GM19463 (cell line): Measurements from ENCODE around the gene LANCL3.
"Not testable (repeated sequence)": the region's sequence is repeated elsewhere in the genome, so short reads cannot be mapped to it uniquely, and the experiment has no call there.

Experiments used
- ATAC-seq: cut with Tn5 transposase; IDR thresholded peaks from one replicate; pipeline ENCODE4 v1.9.1; 2021; ENCODE audit warnings: mild to moderate bottlenecking, moderate library complexity; ENCODE audit not compliant: unreplicated experiment

The LANCL3 gene

DNA sequence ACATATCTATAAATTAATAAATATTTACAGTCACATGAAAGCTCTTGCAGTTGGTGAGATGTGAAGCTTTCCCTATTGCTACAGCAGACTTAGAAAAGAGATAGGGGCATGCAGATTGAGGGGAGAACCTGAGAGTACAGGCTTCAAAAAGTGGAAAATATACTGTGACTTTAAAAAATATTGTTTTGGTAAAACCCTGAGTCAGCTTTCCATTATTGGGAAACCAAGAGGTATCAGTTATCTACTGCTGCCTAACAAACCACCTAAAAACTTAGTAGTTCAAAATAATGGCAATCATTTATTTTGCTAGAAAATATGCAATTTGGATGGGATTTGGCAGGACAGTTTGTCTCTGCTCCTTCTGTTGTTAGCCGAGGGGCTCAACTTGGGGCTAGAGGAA, 38.3 kb downstream of the LANCL3 start:
- no peak for ATAC-seq

DNA sequence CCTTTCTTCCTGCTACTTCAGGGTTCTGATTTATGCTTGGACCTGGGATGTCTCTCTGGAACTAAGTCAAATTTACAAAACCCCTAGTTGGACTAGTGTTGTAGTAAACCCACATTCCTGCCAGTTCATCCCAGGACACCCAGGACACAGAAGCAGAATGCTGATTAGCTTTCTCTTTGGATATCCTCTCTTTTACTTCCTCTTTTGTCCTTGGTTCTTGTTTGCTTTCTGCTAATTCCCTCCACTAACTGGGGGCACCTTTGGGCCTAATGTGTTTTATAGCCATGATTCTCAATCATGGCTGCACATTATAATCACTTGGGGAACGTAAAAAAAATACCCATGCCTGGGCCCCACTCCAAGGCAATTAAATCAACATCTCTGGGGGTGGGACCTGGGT, 42.5 kb downstream of the LANCL3 start:
- ATAC-seq = no peak

DNA sequence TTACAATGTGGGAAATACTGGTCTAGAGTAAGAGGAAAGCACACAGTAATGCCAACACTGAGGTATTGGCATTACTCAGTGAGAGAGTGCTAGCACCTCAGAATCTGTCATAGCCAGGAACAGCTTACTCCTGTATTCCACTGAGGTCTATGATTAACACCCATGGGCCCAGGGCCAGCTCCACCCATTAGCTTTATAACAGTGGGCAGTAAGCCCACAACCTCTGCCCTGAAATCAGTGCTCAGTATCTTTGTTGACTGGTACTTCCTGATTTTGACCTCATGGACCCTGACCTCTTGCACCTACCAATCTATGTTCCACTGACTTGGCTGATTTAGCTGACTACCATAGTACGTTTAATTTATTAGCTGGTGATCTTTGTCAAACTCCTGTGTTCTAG, 56.1 kb downstream of the LANCL3 start:
- ATAC-seq = no peak

DNA sequence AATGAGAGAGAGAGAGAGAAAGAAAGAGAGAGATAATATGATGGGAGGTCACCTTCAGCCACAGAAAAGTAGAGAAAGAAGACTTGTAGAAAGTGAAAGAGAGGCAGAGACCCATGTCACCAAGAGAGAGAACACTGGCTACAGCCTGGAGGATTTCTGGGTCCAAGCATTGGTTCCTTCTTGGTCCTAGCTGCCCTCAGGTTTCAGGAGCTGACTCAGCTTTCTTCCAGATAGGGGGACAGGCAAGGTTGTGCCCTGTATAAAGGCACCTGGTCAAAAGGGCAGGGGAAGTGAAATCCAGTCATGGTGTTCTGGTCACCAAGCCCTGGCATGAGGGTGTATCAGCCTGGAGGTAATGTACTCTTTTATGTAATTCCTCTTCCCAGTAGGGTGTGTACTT, 66.6 kb downstream of the LANCL3 start:
- ATAC-seq = no peak

DNA sequence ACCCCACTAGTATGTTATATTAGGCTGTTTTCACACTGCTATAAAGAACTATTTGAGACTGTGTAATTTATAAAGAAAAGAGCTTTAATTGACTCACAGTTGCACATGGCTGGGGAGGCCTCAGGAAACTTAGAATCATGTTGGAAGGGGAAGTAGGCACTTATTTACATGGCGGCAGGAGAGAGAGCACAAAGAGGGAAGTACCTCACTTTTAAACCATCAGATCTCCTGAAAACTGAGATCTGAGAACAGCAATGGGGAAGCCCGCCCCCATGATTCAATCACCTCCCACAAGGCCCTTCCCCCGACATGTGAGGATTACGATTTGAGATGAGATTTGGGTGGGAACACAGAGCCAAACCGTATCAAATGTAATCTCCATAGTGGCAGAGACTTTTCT, 68.7 kb downstream of the LANCL3 start:
- no peak for ATAC-seq

DNA sequence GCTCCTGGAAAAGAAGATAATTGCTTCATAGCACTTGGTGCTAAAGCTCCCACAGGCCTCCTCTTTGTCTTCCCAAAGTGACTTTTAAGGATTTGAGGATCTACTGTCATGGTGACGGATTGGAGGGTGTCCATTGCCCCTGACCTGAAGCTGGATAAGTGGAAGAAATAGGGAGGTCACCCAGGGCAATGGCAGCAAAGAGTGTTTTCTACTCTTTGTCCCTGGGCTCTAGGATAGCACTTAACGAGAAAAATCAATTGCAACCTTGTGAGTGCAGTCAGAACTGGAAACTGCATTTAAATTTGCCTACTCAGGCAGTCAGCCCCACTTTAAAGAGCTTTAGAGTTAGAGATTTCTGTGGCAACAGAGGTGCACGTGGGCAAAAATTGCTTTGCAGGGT, 70.4 kb downstream of the LANCL3 start:
- ATAC-seq = no peak

DNA sequence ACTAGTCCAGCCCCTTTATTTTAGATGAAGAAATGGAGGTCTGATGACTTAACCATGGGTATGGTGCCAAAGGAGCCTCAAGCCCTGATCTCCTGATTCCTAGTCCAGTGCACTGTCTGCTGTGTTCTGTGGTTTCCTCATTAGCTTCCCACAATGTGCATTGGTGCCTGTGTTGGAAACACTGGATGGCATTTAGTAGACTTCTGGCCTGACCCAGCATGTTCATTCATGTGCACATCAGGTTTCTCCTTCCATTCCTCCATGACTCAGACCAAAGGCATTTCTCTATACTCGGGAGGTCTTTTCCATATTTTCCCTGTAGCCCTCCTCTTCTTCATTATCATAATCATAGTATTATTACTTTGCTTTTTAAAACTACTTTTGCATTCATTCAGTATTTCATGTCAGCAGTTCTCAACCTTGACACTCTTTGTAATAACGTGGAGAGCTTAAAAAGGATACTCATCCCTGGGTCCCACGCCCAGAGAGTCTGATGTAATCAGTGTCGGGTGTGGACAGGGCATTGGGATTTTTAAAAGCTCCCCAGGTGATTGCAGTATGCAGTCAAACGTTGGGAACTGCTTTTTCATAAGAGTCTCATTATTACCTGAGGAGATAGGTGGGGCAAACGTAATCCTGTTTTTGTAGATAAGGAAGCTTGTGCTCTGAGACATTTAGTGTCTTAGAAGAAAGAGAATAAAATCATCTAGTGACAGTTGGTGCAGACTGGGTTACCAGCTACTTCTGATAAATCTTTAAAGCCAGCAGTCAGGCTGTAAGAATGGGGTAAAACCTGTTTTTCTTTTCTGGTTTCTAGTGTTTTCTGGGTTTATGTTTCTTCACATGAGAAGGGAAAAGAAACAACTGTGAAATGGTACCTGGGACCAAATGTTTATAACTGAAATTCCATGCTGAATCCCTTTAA, 73.2 kb downstream of the LANCL3 start:
- no peak for ATAC-seq

DNA sequence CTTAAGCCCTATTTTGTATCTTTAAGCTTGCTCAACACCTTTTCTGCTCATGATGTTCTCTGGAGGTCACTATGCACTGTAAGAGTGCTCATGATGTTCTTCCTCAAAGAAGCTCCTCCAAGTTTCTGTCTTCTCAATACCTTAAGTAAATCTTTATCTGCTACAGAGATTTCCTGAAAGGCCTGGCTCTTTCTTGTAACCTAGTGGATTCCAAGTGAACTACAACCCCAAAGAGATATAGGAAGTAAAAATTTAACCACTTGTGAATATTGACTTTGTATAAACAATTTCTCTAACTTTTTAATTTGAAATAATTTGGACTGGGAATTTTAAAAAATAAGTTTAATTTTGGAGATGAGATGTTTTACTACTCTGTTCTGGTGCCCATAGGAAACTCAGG, 74.8 kb downstream of the LANCL3 start:
- ATAC-seq = no peak

DNA sequence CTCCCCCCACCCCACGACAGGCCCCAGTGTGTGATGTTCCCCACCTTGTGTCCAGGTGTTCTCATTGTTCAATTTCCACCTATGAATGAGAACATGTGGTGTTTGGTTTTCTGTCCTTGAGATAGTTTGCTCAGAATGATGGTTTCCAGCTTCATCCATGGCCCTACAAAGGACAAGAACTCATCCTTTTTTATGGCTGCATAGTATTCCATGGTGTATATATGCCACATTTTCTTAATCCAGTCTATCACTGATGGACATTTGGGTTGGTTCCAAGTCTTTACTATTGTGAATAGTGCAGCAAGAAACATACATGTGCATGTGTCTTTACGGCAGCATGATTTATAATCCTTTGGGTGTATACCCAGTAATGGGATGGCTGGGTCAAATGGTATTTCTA, 79.4 kb downstream of the LANCL3 start:
- not testable (repeated sequence) for ATAC-seq

DNA sequence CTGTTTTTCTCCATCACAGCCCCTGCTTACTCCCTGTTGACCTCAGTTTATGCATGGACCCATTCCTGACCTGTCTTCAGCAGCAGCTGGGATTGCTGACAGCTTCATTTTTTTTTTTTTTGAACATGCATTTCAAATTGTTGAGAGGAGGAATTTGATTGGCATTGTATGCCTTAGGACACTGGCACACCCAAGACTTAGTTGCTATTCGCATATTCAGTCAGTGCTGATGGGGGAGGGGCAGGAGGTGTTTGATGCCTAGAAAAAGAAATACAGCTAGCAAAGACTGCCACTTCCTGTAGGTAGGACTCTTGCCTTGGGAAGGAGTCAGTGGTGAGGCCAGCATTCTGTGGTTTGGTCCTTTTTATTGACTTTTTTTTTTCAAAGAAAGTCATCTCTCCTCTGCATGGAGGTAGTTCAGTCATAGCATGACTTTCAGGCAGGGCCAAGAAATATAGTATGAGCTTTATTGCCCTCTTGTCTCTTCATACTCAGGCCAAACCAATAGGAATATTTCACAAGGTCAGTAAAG, 80.5 kb downstream of the LANCL3 start:
- ATAC-seq = no peak

DNA sequence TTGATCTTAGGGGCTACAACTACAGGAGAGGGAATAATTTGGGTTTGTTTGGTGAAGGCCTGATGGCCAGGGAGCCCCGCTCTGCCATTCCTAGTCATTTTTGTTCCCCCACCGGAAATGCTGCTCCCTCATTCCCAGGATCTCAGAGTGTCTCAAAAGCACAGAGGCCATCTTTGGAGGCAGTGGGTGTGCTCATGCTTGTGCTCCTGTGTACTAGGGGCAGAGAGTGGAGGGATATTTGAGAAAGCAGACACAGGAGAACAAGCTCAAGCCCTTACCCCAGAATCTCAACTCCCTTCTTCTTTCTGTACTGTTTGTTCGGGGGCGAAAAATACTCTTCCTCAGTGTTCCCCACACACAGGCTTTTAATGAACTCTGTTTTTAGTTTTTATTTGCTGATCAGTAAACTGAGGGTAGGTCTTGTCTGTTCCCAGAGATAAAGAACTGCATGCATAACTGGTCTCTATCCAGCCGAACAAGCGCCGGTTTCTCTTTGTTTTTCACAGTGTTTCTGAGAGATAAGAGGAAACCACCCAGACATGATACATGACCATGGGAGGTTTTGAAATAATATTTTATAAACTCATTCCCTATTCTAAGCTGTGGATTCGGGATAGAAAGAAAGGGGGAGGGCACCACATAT, 81.2 kb downstream of the LANCL3 start:
- no peak for ATAC-seq

DNA sequence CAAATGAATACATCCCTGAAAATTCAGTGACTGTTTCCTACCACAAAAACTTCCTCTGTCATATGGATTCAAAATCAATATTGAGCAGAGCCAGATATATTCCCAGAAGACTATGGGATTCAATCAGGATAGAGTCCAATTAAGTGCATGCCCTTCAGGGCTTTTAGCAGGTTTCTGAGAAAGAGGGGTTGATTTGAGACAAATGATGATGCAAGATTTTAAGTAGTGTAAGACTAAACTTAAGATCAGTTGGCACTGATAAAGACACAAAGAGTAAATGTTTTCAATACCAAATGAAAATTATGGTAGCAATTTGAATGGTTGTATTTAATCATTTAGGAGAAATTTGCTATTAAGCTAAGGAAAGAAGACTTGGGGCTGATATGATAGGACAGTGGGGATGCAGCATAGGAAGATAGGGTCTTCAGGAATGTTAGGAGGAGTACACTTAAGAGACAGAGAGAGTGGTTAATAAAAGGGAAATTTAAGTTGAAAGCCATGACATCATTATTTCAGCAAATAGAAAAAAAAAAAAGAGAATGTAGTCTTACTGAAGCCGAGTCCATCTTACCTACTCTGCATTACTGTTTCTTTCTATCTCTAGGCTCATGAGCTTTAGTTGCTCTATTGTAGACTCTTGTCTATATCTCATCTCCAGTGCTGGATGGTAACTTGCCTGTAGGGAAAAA, 82.1 kb downstream of the LANCL3 start:
- no peak for ATAC-seq

DNA sequence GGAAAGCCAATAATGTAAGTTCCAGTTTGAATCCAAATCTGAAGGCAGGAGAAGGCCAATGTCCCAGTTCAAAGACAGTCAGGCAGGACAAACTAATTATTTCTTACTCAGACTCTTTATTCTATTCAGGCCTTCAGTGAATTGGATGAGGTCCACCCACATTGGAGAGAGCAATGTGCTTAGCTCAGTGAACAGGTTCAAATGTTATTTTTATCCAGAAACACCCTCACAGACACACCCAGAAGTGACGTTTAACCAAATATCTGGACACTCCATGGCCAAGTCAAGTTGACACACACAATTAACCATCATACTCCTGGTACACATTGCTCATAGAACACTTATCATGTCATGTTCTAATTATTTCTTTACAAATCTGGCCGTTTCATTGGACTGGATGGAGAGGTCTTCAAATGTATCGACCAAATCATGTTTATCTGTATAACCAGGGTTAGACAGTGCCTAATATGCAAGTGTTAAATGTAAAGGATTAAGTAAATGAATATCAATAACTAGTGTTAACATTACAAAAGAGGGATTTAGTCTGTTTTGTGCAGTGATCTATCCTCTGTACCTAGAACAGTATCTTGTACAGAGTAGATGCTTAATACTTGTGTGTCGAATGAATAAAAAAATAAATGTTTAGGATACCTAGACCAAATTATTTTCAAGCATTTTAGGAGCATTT, 87.0 kb downstream of the LANCL3 start:
- ATAC-seq = no peak

DNA sequence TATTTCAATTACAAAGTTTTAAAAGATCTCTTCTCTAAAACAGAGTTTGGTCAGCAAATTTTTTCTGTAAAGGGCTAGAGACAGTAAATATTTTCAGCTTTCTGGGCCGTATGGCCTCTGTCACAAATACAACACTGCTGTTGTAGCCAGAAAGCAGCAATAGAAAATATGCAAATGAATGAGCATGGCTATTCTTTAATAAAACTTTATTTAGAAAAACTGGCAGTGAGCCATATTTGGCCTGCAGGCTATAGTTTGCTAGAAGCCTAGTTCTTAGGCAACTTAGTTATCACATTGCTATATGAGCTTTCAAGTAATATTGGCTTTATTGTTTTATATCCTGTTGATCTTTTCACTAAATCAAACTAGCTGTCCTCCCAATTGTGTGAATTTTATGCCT, 87.6 kb downstream of the LANCL3 start:
- ATAC-seq = no peak

DNA sequence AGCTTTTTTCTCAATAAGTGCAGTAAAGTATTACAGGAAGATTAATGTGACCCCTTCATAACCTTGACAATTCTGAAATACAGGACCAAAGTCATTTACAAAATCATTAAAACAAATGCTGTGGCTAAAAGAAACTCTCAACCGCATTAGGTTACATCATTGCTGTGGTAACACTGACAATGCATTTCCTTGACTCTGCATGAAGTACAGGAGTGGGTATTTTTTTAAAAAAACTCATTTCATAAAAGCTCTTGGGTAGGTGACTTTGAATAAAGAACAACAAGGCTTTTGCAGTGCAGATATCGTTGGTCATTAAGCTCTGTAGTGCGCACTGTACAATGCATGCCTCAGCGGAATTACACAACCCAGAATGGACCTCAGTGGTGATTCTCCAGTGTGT, 90.7 kb downstream of the LANCL3 start:
- ATAC-seq = no peak

DNA sequence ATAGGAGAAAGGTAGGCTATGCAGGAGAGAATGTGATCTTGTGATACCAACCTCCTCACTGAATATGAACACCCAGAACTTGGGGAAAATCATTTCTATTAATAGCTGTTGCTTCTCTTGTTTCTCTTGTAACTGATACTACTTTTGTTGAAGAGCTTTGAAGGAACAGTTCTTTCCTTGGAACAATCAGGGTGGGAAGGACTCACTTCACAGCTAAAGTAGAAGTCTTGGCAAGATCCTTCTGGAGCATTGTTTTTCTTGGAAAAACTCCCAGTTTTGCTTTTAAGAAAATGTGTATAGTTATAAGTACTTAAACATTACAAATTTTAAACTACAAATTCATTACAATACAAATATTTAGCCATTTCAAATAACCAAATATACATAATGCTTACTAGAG, 95.1 kb downstream of the LANCL3 start:
- no peak for ATAC-seq

DNA sequence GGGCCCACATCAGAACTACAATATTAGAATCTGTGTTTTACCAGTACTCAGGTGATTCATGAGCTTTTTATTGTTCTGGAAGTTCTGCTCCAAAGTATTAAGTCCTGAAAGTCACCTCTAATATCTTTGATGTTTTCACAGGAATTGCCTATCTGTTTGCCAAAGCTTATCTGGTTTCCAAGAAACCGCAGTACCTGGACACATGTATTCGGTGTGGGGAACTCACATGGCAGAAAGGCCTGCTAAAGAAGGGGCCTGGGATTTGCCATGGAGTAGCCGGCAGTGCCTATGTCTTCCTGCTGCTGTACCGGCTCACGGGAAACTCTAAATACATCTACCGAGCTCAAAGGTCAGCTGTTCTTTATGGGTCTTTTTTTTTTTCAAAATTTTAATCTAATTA, 95.7 kb downstream of the LANCL3 start:
- ATAC-seq = no peak

DNA sequence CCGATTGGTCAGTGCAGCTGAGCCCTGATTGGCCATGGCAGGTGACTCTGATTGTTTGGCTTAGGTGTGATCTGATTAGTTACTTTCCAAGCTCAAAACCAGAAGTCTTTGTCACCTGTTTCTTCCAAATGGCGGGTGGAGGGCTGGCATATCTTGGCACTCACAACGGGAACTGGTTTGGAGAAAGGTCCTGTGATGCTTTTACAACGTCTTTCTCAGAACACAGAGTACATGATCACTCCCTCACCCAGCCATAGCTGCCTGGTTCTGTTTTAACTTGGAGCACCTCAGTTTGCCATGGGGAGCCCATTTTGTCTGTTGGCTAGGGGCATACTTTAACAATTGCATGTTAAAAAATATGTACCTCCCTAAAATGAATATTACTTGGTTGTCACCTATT, 101.1 kb downstream of the LANCL3 start:
- no peak for ATAC-seq

DNA sequence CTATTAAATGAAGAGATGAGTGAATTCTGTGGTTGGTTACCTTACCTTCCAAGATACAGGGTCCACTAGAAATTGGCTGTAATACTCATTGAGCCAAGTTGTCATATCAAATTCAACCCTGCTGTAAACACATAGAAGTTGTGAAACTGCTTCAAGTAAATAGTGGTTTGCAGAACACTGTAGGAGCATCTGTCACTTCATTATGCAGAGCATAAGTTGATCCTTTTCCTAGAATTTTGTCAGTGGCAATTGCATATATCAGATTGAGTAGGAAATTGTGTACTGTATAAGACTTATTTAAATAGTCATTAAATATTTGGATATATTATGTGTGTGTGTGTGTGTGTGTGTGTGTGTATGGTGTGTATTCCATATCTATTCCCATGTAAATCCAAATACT, 105.3 kb downstream of the LANCL3 start:
- no peak for ATAC-seq

DNA sequence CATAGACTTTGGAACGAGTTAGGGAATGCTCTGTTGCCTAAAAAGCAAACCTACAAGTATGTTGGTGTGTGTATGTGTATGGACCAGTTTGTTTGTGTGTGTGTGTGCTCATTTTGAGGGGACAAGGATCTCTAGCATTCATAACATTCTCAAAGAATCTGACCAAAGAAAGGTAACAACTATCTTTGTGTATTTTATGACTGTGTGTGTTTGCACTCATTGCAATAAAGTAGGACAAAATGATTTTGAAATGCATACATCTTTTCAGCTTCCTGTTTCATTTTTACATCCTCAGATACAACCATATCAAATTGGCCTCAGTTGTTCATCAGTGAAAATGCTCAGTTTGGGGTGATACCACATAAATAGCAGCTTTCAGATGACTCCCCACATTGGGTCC, 105.8 kb downstream of the LANCL3 start:
- ATAC-seq = no peak

DNA sequence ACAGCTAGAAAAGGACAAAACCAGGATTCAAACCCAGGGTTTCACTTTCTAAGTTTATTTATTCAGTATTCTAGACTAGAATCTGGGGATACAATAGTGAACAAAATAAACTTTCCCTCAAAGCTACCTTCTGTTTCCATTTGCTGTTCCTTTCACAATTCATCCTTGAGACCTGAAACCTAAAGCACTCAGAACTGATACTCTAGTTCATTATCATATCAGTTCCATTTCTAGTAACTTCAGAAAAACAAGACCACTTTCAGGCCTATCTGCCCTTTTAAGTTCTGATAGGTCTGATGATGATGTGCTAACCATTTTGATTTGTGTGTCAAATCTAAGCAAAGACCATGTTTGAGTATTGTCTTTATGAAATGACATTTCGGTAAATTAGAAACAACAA, 106.3 kb downstream of the LANCL3 start:
- ATAC-seq = peak; percentile 72
